ENCODE measurements around the gene MAD1L1.

DNA sequence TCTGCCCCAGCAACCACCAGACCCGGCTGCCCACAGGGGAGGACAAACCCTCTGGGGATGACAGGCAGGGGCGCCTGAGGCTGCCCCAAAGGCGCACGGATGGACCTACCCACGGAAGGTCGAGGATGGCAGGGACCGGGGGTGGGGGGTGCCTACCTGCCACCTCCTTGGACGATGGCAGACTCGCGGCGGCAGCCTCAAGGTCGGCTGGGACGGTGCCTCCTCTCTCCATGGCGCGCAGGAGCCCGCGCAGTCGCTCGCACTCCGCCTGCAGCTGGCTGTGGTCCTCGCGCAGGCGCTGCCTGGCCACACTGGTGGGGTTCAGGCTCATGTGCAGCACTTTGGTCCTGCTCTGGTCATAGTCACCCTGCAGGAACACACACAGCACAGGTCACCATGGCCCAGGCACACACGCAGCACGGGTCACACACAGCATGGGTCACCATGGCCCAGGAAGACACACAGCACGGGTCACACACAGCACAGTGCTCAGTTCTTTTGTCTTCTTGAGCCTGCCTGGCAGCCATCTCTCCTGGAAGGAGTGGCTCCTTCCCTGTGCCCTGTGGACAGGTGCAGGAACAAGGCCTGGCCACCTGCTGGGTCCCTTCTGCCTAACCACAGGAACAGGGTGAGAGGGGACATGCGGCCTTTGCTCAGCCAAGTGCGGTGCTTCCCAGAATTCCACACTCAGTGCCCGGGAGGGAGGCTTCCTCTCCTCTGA, 296.1 kb downstream of the MAD1L1 start:
- TF ChIP-seq, protein P1, sequence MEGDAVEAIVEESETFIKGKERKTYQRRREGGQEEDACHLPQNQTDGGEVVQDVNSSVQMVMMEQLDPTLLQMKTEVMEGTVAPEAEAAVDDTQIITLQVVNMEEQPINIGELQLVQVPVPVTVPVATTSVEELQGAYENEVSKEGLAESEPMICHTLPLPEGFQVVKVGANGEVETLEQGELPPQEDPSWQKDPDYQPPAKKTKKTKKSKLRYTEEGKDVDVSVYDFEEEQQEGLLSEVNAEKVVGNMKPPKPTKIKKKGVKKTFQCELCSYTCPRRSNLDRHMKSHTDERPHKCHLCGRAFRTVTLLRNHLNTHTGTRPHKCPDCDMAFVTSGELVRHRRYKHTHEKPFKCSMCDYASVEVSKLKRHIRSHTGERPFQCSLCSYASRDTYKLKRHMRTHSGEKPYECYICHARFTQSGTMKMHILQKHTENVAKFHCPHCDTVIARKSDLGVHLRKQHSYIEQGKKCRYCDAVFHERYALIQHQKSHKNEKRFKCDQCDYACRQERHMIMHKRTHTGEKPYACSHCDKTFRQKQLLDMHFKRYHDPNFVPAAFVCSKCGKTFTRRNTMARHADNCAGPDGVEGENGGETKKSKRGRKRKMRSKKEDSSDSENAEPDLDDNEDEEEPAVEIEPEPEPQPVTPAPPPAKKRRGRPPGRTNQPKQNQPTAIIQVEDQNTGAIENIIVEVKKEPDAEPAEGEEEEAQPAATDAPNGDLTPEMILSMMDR (IDR thresholded peaks at IDR 0.05) = no peak
- TF ChIP-seq POLR2A (IDR thresholded peaks at IDR 0.05) (no peak), EP300 (IDR thresholded peaks at IDR 0.05) (no peak)
